NCI-H1694 treated with DMSO at 0.1 percent for 48 hours (cell line): ENCODE measurements around the gene ABCG1.

Source experiments
- DNase-seq: peaks from one replicate; lab custom pipeline; 2025; lab: John Stamatoyannopoulos, UW

Gene ABCG1

DNA sequence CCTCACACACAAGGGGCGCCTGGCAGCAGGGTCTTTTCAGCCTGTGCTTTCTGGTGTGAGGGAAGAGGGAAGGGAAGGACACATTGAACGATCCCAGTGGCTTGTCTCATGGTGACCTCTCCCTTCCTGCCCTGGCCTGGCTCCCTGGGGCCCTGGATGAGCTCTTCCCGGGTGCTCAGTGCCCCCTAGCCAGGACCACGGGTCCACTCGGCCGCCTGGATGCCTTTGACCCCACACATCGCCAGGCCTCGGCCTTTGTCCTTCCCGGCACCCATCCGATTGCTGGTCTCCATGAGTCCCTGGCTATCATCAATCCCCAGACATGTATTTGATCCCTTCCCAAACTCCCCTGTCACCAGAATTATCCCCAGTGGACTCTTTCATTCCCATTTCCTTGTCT, 102.3 kb downstream of the ABCG1 start:
- no peak for DNase-seq

DNA sequence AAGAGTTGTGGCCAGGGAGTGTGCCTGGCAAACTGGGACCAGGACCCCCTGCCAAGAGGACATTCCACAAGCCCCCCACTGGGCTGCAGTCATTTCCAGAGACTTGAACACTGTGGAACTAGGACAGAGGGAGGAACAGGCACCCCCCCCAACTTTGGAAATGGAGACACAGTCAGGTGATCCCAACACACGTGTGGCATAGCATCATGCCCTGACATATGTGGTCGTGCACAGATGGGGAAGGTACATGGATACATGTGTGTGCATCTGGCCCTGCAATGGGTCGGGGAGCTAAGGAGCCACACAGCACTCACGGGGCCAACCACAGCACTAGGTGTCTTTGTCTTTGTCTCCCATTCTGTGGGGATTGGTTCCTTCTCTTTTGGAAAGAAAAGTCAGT, 102.9 kb downstream of the ABCG1 start:
- no peak for DNase-seq

DNA sequence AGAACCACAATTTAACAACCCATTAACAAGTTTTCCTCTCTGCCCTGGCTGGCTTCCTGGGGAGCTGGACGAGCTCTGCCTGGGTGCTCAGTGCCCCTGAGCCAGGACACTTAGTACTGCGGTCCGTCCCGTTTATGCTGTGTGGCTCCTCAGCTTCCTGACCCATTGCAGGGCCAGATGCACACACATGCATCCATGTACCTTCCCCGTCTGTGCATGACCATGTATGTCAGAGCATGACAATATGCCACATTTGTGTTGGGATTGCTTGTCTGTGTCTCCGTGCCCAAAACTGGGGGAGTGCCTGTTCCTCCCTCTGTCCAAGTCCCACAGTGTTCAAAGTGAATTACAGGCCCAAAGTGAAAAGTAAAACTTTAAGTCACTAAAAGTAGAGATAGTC, 106.0 kb downstream of the ABCG1 start:
- no peak for DNase-seq

DNA sequence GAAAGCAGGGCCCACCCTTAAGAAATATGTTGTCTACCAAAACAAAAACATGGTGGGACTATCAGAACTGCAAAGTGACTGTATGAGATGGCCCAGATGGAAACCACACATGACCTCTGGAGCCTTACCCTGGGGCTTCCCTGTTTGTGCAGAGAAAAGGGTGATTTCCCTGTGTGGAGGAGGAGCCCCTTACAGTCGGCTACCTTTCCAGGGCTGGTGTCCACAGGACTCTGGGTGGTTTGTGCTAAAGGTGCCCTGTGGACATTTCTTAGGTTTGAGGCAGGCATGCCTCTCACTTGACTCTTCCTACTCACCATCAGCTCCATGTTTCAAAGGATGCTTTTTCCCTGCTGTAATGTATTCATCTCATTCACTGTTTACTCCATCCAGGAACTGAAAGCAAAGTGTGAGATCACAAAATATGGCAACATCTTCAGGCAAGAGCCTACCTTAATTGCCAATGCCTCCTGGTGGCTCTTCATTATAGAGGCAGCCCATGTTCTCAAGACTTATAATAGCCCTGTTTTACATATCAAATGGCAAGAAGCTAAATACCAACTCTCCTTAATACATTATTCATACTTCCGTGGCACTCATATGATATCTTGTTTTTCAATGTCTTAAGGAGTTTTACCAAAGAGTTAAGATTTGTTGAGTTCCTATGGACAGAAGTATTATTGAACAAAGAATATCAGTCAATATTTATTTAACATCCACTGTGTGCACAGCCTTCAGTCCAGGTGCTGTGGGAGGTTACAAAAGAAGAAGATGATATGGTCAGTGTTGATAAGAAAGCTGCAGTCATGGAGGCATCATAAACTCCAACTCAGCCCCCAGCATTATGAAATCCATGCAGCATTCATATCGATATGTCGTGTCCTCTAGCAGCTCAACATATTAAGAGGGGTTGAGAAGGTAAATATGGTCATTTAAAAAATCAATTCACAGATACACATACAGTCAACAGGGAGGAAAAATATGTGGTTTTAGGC, 111.7 kb downstream of the ABCG1 start:
- DNase-seq: no peak

DNA sequence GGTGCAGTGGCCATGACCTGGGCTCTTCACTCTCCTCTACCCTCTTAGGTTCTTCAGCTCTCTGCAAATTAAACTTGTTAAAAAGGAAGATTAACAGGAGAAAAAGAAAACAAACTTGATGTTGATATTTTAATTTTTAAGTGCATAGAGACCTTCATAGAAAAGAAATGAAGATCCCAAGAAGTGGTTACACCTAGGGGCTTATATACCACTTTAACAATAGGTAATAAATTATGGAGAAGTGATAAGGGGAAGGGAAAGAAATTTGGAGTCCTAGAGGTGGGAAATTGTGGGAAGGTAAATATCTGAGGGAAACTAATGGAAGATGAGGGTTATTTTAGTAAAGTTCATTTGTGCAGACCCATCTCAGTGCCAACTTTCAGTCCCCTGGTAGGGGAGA, 112.7 kb downstream of the ABCG1 start:
- DNase-seq: no peak

DNA sequence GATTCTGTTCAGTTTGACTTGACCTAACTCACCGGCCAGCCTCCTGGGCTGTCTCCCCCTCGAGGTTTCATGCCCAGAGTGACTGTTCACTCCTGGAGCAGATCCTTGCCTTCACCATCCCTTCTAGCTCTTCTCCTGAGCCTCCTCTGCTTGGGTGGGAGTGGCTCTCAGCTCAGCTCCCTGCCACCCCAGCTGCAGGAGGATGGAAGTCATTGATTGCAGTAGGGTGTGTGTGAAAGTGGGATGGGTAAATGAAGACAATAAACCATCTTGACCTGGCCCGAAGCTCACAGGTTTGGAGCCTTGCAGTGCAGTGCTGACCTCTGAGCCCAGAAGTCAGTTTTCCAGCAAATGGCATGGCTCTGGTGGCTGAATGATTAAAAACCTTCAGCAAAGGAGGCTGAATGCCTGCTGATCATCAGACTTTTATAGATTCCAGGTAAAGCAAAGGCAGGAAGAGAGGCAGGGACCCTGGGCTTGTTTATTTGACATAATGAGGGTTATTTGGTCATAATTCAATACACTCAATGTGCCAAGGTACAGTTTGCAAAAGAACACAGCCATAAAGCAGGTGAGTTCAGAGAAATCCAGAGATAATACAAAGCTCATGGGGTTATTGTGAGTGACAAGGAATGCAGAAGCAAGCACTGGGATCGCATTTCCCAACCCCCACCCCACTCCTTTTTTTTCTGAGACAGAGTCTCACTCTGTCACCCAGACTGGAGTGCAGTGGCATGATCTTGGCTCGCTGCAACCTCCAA, 113.8 kb downstream of the ABCG1 start:
- DNase-seq: no peak

DNA sequence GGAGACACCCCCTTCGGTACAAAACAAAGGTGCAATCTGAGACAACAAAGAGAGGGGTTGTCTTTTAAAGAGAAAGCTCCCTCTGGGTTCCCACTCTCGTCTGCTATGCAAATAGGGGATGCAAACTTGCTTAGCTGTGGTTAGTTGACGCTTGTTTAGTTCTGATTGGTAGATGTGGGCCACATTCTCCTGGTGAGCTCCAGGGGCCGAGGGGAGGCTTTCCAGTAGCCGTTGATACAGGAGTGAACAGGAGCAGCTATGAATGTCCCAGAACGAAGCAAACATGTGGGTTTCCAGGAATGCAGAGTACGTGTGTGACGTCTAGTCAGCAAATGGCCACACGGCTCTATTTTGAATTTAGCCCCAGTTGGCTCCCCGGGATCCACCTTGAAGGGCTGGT, 117.1 kb downstream of the ABCG1 start:
- DNase-seq: no peak

DNA sequence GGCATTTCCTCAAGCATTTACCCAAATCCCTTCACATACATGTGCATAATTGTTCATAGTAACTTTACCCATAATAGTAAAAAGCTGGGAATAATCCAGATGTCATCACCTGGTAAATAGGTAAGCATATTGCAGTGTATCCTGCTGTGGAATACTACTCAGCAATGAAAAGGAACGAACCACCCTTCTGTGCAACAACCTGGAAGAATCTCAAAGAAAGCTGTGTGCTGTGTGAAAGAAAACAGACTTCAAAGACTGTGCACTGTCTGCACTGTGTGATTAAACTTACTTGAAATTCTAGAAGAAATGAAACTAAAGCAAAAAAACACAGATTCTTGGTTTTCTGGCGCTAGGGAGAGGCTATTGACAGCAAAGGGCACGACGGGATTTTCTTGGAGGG, 118.3 kb downstream of the ABCG1 start:
- DNase-seq: no peak

DNA sequence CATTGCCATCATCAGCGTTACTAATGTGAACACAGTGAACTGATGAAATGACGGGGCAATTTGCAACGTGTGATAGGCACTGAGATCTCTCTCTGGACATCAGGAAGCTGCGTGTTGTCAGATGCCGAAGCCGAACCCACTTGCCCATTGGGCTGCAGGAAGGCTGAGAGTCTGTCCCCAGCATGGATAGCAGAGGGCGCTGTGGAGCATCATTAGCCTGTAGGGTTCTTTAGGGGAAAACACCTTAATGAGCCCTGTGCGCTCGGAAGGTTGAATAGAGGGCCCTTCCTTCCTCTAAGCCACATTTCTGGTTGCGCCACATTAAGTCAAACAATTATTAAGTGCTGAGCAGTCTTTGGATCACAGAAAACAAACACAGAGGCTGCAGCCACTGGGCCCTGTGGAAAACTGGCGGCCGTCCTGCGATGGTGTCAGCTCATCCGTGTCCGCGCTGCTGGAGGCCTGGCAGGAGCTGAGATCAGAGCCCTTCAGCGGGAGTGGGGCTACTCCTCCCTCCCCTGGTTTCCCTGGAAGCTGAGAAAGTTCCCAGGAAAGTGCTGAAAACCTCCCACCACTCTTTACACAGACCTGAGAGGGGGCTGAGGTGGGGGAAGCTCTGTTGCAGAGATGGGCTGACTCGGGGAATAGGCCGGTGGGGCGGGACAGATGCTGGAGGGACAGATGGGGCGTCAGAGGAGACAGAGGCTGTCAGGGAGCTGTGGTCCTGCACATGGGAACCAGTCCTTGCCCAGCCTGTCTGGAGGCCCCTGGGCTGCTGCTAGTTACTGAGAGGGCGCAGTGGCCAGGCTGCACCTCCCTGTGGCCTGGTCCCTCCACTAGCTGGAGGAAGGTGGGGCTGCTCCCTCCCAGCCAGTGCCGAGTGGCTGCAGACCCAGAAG, 119.1 kb downstream of the ABCG1 start:
- peak; percentile 84 for DNase-seq

DNA sequence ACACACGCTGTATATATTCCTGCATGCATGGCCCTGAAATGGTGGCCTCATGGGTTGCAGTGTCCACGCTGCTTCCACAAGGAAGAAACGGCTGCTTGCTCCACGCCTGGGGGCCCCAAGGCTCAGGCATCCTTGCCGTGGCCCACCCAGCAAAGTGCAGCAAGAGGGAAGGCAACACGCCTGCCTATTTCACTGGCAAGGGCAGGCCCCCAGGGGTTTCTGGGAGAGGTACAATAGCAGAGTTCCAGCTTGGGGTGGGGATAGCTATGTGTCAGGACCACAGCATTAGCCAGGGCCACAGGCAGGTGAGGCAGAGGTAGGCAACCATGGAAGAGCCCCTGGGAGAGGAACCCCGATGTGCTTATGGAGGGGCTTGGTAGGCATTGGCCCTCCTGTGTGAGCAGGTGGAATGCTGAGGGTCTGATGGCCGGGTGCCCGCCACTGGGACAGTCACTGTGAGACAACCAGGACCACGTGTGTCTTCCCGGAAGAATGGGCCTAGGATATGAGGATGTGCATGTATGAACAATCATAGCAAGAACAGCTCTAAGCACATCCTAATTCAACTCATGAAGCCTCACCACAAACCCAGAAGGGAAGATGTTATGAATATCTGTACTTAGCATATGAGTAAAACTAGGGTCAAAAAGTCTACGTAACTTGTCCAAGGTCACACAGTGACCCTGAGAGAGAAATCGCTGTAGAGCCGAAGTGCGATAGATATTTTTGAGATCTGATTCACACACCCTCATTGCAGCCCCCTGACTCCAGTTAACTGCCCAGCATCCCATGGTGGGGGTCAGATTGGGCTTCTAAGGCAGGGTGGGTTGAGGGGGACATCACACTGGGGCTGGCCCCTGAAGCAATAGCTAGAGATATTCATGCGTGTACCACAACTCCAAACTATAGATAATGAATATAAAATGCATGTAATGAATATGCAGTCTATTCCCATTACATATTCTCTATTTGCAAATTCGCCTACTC, 120.1 kb downstream of the ABCG1 start:
- no peak for DNase-seq

DNA sequence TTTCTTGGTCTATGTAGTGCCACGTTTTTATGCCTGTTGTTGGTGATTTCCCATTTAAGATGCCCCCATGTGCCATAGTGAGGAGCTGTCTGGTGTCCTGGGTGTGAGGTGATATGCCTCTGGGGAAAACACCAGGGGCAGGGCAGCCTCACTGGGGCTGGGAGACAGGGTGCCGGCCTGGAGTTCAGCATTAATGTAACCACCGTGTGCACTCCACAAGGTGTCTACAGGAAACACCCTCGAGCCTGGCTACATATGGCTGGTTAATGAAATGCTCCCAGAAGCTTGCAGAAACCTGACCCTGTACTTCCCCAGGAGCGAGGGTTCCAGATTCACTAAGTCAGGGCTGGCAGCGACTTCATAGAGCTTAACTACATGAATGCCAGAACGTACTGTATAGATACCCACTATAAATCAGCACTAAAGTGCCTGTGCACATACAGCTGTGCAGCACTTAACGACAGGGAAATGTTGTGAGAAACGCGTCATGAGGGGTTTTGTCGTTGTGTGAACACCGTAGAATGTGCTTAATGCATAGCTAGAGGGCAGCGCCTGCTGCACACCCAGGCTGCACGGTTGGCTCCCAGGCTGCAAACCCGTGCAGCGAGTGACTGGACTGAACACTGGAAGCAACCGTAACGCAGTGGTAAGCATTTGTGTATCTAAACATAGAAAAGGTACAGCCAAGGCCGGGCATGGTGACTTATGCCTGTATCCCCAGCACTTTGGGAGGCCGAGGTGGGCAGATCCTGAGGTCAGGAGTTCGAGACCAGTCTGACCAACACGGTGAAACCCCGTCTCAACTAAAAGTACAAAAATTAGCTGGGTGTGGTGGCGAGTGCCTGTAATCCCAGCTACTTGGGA, 121.5 kb downstream of the ABCG1 start:
- no peak for DNase-seq

DNA sequence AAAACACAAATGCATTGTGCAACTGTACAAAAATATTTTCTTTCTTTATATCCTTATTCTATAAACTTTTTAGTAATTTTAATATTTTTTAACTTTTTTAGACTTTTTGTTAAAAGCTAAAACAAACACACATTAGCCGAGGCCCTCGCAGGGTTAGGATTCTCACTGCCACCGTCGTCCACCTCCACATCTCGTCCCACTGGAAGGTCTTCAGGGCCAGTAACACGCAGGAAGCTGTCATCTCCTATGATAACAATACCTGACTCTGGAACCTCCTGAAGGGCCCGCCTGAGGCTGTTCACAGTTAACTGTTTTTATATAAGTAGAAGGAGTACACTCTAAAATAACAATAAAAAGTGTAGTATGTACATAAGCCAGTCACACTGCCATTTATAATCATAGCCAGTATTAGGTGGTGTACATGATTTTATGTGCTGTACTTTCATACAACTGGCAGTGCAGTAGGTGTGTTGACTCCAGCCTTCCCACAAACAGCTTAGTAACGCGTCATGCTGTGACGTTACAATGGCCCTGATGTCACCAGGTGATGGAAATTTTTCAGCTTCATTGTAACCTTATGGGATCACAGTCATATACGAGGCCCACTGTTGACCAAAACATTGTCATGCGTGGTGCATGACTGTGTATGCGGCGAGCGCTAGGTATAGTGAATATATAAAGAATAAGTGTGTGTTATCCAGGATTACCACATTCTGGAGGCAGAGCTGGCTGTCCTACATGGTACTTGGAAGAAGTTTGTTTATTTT, 123.0 kb downstream of the ABCG1 start:
- no peak for DNase-seq

DNA sequence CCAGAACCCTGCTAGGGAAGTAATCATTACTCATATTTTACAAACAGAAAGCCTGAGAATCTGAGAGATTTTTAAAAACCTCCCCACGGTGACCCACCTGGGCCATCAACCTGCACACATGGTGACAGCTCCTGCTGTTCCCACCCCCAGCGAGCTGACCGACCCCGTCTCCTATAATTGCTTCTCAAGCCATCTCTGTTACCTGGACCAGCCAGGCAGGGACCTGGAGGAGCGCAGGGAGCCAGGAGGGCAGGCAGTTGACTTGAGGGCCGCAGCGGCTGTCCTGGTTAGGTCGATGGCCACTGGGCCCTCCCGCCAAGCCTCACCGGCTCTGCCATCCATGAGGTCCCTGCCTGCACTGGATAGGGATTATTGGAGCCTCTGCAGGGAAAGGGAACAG, 124.2 kb downstream of the ABCG1 start:
- no peak for DNase-seq

DNA sequence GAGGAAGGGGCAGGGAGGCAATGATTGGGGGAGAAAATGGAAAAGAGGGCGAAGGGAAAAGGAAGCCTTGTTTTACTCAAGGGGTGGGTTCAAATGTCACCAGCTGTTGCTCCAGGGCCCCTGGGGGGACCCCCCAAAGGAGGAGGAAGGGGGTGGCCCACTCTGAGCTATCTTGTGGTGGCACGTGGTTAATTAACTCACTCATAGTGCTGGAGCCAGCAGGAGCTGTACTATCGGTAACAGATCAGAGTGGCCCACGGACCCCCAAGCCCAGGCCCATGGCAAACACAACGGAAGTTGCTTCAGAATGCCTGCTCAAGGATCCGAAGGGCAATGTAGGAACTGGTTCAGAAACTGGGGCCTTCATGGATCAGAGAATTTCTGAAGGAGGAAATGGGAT, 124.6 kb downstream of the ABCG1 start:
- DNase-seq: no peak

DNA sequence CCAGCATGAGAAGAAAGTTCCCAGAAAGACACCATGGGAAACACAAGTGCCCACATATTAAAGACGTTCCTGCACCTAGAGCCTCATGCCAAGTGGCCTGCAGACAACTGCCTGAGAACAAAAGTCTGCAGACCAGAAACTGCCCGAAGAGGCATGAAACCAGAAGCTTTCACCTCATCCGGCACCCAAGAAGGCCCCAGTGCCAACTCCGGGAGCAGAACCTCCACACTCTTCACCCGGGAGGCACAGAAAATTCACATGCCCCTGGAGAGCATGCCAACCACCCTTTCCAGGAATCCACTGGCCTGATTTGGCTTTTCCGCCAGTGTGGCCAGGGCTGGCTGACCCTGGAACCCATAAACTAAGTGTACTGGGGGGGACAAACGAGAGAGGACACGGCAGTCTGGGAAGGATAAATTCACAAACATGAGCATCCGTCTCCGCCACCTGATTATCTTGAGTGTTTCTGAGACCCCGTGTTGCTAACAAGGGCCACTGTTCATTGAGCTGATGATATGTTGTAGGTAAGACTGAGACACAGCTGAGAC, 125.1 kb downstream of the ABCG1 start:
- no peak for DNase-seq

DNA sequence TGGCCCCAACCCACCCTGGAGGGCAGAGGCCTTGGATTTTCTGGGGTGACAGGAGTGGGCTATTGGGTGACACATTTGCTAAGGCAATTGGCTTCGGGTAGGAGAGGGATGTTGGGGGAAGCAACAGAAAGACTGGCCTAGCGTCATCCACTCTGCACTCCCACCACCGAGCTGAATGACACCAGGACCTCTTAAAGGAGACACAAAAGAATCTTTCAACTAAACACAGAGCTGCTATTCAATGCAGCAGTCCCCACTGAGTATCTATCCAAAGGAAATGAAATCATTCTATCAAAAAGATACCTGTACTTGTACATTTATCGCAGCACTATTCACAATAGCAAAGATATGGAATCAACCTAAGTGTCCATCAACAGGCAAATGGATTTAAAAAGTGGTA, 125.7 kb downstream of the ABCG1 start:
- DNase-seq: no peak

DNA sequence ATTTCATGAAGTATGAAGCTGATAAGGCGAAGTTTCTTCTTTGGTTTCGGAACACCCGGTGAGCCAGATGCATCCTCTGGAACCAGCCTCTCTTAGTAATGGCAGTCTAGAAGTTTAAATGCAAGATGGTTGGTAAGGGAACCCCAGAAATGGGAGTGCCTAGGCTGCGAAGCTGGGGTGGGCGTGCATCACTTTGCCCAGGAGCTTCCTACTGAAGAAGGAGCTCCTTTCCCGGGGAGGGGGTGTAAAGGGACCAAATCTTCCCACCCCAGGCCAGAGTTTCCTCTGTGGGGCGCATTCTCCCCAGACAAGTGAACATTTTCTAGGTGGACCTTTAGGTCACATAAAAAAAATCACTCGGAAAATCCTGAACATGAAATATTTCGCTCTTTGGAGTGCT, 127.5 kb downstream of the ABCG1 start:
- DNase-seq: no peak
